Smooth muscle cell (in vitro differentiated cells): ENCODE results near the gene HENMT1. TPM values are rescaled to one million over a fixed set of nuclear protein-coding genes. Genes with fewer than 3 reads are reported as not detected.
"Not testable (repeated sequence)": the region's sequence is repeated elsewhere in the genome, so short reads cannot be mapped to it uniquely, and the experiment has no call there.

Source experiments
- DNase-seq: peaks from one replicate; lab custom pipeline; 2025; ENCODE audit not compliant: unreplicated experiment; lab: John Stamatoyannopoulos, UW
- H2AFZ ChIP-seq: fragments of 200-600 bp; sonication (generic); 2 replicates; pipeline ENCODE4 v1.6.0; 2016; ENCODE audit warnings: antibody characterized with exemption, low read depth, mild to moderate bottlenecking
- H3F3A ChIP-seq: fragments of 200-600 bp; sonication (generic); 2 replicates; pipeline ENCODE4 v1.6.0; 2017; ENCODE audit warnings: antibody characterized with exemption, low read depth
- H3K27ac ChIP-seq: fragments of 200-600 bp; sonication (generic); 2 replicates; pipeline ENCODE4 v1.5.1; 2016; ENCODE audit warnings: low read depth, mild to moderate bottlenecking
- H3K27me3 ChIP-seq: fragments of 200-600 bp; sonication (generic); 2 replicates; pipeline ENCODE4 v1.6.1; 2016; ENCODE audit warnings: low read depth, mild to moderate bottlenecking
- H3K36me3 ChIP-seq: fragments of 200-600 bp; sonication (generic); 2 replicates; pipeline ENCODE4 v1.5.1; 2016; ENCODE audit warnings: low read depth
- H3K4me1 ChIP-seq: fragments of 200-600 bp; sonication (generic); 2 replicates; pipeline ENCODE4 v1.5.1; 2016; ENCODE audit warnings: low read depth
- H3K4me2 ChIP-seq: fragments of 200-600 bp; sonication (generic); 2 replicates; pipeline ENCODE4 v1.6.0; 2016; ENCODE audit warnings: mild to moderate bottlenecking
- H3K4me3 ChIP-seq: fragments of 200-600 bp; sonication (generic); 2 replicates; pipeline ENCODE4 v1.5.1; 2016; ENCODE audit warnings: mild to moderate bottlenecking
- H3K79me2 ChIP-seq: fragments of 200-600 bp; sonication (generic); 2 replicates; pipeline ENCODE4 v1.6.0; 2016; ENCODE audit warnings: low read depth, mild to moderate bottlenecking
- H3K9ac ChIP-seq: fragments of 200-600 bp; sonication (generic); 2 replicates; pipeline ENCODE4 v1.6.0; 2016; ENCODE audit warnings: low read depth
- H3K9me3 ChIP-seq: fragments of 200-600 bp; sonication (generic); replicated peaks from 2 replicates; pipeline ENCODE4 v1.5.1; 2016; ENCODE audit warnings: low read depth
- H4K20me1 ChIP-seq: fragments of 200-600 bp; sonication (generic); 2 replicates; pipeline ENCODE4 v1.6.0; 2016; ENCODE audit warnings: low read depth
- WGBS: methylation state at CpG from one replicate; pipeline ENCODE4 v1.1.7; 2016; ENCODE audit warnings: low lambda C conversion rate; 5-methylcytosine and 5-hydroxymethylcytosine counted together
- polyA plus RNA-seq: library from polyadenylated mRNA; unstranded; fragments of >200 nt; fragmentation: Nextera tagmentation; extraction: Ambion mirVana; gene quantifications from 2 replicates; pipeline ENCODE4 v1.2.1, GENCODE V29; 2016
- total RNA-seq: library from RNA; depleted of rRNA; stranded (reverse); fragments of >200 nt; gene quantifications from 2 replicates; pipeline ENCODE4 v1.2.3, GENCODE V29; 2014
- TF ChIP-seq, protein P1 (sequence below): fragments of 200-600 bp; sonication (generic); IDR thresholded peaks from 2 replicates; pipeline ENCODE4 v1.5.1; 2017; ENCODE audit warnings: borderline replicate concordance, mild to moderate bottlenecking, antibody characterized with exemption; ENCODE audit not compliant: insufficient read depth, poor library complexity, severe bottlenecking

HENMT1 gene
- total and polyA plus RNA-seq, 2 experiments from 2014 or later, result 1.6 to 3.5 TPM

DNA sequence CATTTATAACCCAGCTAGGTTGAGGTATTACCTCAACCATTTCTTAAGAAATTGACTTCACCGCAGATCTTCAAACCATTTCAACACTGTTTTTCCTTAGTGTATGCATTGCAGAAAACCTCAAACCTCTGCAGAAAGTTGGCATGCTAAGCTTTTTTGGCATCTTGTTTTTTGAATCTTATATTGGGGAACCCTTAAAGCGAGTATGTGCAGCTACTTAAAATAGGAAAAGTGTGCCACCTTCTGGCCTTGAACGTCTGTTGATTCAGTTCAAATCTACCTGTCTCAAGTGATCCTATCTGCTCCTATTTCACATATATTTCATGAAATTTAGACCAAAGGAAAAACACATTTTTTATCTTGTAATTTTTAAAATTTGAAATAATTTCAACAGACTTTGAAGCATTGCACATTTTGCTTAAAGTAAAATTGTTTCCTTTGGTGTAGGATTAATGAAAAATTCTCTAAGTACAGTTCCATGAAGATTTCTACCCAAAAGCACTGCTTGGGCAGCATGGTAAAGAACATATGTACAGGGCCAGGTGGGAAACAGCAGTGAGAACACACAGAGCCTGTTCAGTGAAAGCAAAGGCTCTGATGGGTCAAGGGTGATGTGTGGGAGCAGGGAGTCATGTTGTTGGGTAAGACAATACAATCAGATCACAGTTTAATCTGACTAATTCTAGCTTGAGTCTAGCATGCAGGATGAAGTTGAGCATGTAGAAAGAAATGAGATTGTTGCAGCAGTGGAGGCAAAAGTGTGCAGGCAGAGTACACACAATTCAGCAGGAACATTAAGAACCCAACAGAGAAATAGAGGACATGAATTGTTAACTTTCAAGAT, 17.2 kb downstream of the HENMT1 start:
- Histone ChIP-seq H3K4me1 (no peaks in the 10 kb centered on the region), H3K9ac (no peak overlapping the region), H3K9me3 (no peaks in the 10 kb centered on the region), H3F3A (no peaks in the 10 kb centered on the region), H3K4me2 (no peak overlapping the region), H3K27ac (no peak overlapping the region), H3K4me3 (no peak overlapping the region), H2AFZ (no peak overlapping the region), H4K20me1 (no peaks in the 10 kb centered on the region), H3K36me3 (no peaks in the 10 kb centered on the region), H3K79me2 (no peaks in the 10 kb centered on the region), H3K27me3 (no peaks in the 10 kb centered on the region)
- TF ChIP-seq, protein P1, sequence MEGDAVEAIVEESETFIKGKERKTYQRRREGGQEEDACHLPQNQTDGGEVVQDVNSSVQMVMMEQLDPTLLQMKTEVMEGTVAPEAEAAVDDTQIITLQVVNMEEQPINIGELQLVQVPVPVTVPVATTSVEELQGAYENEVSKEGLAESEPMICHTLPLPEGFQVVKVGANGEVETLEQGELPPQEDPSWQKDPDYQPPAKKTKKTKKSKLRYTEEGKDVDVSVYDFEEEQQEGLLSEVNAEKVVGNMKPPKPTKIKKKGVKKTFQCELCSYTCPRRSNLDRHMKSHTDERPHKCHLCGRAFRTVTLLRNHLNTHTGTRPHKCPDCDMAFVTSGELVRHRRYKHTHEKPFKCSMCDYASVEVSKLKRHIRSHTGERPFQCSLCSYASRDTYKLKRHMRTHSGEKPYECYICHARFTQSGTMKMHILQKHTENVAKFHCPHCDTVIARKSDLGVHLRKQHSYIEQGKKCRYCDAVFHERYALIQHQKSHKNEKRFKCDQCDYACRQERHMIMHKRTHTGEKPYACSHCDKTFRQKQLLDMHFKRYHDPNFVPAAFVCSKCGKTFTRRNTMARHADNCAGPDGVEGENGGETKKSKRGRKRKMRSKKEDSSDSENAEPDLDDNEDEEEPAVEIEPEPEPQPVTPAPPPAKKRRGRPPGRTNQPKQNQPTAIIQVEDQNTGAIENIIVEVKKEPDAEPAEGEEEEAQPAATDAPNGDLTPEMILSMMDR, result peak; percentile 64
- no peak for DNase-seq
- WGBS, result 40% methylated on average over 3 of the region's 3 CpGs

DNA sequence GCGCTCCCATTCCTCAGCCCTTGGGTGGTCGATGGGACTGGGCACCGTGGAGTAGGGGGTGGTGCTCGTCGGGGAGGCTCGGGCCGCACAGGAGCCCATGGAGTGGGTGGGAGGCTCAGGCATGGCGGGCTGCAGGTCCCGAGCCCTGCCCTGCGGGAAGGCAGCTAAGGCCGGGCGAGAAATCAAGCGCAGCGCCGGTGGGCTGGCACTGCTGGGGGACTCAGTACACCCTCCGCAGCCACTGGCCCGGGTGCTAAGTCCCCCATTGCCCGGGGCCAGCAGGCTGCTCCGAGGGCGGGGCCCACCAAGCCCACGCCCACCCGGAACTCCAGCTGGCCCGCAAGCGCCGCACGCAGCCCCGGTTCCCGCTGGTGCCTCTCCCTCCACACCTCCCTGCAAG, 20.0 kb downstream of the HENMT1 start:
- 99% methylated on average over 16 of the region's 28 CpGs for WGBS
- H4K20me1 ChIP-seq, result not testable (repeated sequence)

DNA sequence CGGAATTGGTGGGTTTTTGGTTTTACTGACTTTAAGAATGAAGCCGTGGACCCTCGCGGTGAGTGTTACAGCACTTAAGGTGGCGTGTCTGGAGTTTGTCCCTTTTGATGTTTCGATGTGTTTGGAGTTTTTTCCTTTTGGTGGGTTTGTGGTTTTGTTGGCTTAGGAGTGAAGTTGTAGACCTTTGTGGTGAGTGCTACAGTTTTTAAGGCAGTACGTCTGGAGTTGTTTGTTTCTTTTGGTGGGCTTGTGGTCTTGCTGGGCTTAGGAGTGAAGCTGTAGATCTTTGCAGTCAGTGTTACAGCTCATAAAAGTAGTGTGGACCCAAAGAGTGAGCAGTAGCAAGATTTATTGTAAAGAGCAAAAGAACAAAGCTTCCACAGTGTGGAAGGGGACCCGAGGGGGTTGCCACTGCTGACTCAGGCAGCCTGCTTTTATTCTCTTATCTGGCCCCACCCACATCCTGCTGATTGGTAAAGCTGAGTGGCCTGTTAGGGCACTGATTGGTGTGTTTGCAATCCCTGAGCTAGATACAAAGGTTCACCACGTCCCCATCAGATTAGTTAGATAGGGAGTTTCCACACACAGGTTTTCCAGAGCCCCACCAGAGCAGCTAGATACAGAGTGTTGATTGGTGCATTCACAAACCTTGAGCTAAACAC, 20.9 kb downstream of the HENMT1 start:
- no peak overlapping the region for H3K9ac ChIP-seq
- H3K4me3 ChIP-seq, result no peak overlapping the region
- no peak overlapping the region for H3K4me2 ChIP-seq
- no peaks in the 10 kb centered on the region for H3K79me2 ChIP-seq
- H3K27me3 ChIP-seq, result no peaks in the 10 kb centered on the region
- TF ChIP-seq, protein P1, result no peak
- H2AFZ ChIP-seq, result no peak overlapping the region
- no peaks in the 10 kb centered on the region for H3K4me1 ChIP-seq
- no peaks in the 10 kb centered on the region for H3F3A ChIP-seq
- H3K9me3 ChIP-seq, result no peaks in the 10 kb centered on the region
- no peak overlapping the region for H3K27ac ChIP-seq
- no peaks in the 10 kb centered on the region for H4K20me1 ChIP-seq
- 43% methylated on average over 9 of the region's 9 CpGs for WGBS
- DNase-seq, result no peak
- peaks cover 5% of the 10 kb centered on the region for H3K36me3 ChIP-seq

More for the DNA sequence above, 20.0 kb downstream of the HENMT1 start:
- not testable (repeated sequence) for H3K79me2 ChIP-seq, H3F3A ChIP-seq, H3K36me3 ChIP-seq, H3K9ac ChIP-seq, H3K9me3 ChIP-seq, H2AFZ ChIP-seq, DNase-seq, H3K27me3 ChIP-seq, H3K4me3 ChIP-seq, H3K4me2 ChIP-seq, H3K27ac ChIP-seq, H3K4me1 ChIP-seq

DNA sequence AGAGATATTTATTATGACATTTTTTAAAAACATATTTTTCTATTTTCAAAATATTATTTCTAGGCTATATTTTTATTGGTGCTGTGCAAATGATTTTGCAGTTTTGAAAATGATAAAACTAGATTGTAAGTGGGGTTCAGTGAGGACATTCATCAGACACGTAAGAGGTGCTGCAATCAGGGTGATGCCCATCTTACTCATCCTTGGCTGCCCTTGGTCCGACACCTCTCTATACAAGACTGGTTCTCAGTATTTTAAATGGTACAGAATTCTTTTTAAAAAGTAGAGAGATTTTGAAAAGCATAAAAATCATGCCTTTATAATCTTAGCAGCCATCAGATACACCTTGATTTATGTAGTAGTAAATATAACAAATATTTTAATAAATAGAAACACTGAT, 24.0 kb downstream of the HENMT1 start:
- Histone ChIP-seq H3K36me3 (peaks cover 5% of the 10 kb centered on the region), H3K4me1 (no peaks in the 10 kb centered on the region), H2AFZ (no peak overlapping the region), H3K27me3 (no peaks in the 10 kb centered on the region), H4K20me1 (no peaks in the 10 kb centered on the region), H3K4me3 (no peak overlapping the region), H3K79me2 (no peaks in the 10 kb centered on the region), H3K9me3 (no peaks in the 10 kb centered on the region), H3K9ac (no peak overlapping the region), H3K27ac (no peak overlapping the region), H3F3A (no peaks in the 10 kb centered on the region), H3K4me2 (no peak overlapping the region)
- TF ChIP-seq, protein P1, result no peak
- no peak for DNase-seq
- WGBS, result 92% methylated on average over 2 of the region's 2 CpGs
